IPS-20b (cell line): ENCODE results near the gene ATP2A1.

Source experiments
- H3K27ac ChIP-seq: one replicate; pipeline ENCODE4 v1.5.1; 2013; ENCODE audit warnings: low read length
- H3K27me3 ChIP-seq: 2 replicates; pipeline ENCODE4 v1.6.1; 2013; ENCODE audit warnings: mild to moderate bottlenecking, low read length, inconsistent platforms; ENCODE audit not compliant: insufficient read depth
- H3K36me3 ChIP-seq: 2 replicates; pipeline ENCODE4 v1.6.1; 2013; ENCODE audit warnings: low read depth, mild to moderate bottlenecking, inconsistent platforms, low read length, moderate library complexity; ENCODE audit not compliant: insufficient read depth
- H3K4me1 ChIP-seq: 2 replicates; pipeline ENCODE4 v1.6.1; 2013; ENCODE audit warnings: mild to moderate bottlenecking, control low read depth, inconsistent platforms, low read length, moderate library complexity; ENCODE audit not compliant: insufficient read depth
- H3K4me3 ChIP-seq: 2 replicates; pipeline ENCODE4 v1.5.1; 2013; ENCODE audit warnings: mild to moderate bottlenecking, low read length, inconsistent platforms
- H3K9ac ChIP-seq: 2 replicates; pipeline ENCODE4 v1.6.1; 2013; ENCODE audit warnings: low read depth, mild to moderate bottlenecking, inconsistent platforms, low read length, moderate library complexity
- H3K9me3 ChIP-seq: 2 replicates; pipeline ENCODE4 v1.6.1; 2013; ENCODE audit warnings: mild to moderate bottlenecking, low read depth, low read length, inconsistent platforms; ENCODE audit not compliant: insufficient read depth

The ATP2A1 gene

GRCh38 chr16:28951410-28951943 lies 73.2 kb downstream of the ATP2A1 start:
- no peak overlapping the region for H3K27ac ChIP-seq
- H3K36me3 ChIP-seq: peaks cover 46% of the 10 kb centered on the region
- no peaks in the 10 kb centered on the region for H3K27me3 ChIP-seq
- no peaks in the 10 kb centered on the region for H3K9me3 ChIP-seq
- no peaks in the 10 kb centered on the region for H3K4me1 ChIP-seq
- peak overlapping the region; percentile 95 for H3K9ac ChIP-seq
- peak overlapping the region; percentile 93 for H3K4me3 ChIP-seq
